ENCODE measurements around the gene FAM241A. TPM values are rescaled to one million over a fixed set of nuclear protein-coding genes. Genes with fewer than 3 reads are reported as not detected.

Gene FAM241A
- total and polyA plus RNA-seq, 2 of the 13 experiments (the other 11 are each of a cell fraction or from before 2014, with no cell fraction given): 0.61 to 0.69 TPM

DNA sequence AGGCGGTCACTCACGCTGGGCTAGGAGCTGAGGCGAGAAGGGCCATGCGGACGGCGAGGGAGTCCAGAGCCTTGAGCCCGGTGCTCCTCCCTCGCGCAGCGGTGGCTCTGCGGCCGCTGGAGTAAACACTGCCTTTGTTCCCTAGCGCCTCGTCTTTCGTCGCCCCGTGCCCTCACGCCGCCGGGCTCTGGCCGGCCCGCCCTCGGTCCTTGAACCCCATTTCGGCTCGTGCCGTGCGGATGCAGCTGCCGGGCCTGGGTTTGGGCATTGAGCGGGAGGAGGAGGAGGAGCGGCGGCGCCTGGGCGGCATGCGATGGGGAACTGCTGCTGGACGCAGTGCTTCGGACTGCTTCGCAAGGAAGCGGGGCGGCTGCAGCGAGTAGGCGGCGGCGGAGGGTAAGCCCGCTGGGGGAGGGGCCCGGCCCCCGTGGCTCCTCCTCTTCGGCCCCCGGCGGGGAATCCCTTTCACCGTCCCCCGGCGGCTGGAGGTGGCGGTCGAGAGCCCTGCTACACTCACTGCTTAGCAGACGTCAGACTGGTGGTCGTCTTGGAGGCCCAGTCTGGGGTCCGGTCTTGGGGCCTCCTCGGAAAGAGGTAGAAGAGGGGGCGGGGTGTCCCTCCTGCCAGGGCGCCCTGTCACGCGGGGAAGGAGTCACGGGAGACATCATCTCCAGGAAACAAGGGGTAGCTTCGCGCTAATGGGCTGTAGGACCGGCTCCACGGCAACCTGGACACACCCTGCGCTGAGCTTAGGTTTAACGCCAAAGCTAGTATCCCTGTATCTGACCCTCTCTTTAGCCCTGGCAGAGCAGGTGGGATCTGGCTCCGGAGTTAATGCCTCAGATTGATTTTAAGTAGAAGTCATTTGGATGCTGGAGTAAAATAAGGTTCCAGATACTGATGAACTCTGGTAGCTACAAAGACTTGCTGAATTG is 86.8 kb downstream of the FAM241A start, which contains the start of gene AP1AR (continued):
- TF ChIP-seq, protein P1, sequence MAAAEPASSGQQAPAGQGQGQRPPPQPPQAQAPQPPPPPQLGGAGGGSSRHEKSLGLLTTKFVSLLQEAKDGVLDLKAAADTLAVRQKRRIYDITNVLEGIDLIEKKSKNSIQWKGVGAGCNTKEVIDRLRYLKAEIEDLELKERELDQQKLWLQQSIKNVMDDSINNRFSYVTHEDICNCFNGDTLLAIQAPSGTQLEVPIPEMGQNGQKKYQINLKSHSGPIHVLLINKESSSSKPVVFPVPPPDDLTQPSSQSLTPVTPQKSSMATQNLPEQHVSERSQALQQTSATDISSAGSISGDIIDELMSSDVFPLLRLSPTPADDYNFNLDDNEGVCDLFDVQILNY (CRISPR knock-in tag; conservative IDR thresholded peaks at IDR 0.05): no peak; the same call in 1 of the 2 replicates
- no peak for TF ChIP-seq NPAS2 (CRISPR knock-in tag; IDR thresholded peaks at IDR 0.05; ENCODE audit: borderline replicate concordance)
- no peak; the same call in 1 of the 2 replicates for TF ChIP-seq ZMAT3 (CRISPR knock-in tag; conservative IDR thresholded peaks at IDR 0.05)
- TF ChIP-seq CCAR2 (optimal IDR thresholded peaks at IDR 0.05; ENCODE audit: low read depth, low read length): no peak
- TF ChIP-seq GABPA (IDR thresholded peaks at IDR 0.05; ENCODE audit: low read depth, low read length): no peak
- TF ChIP-seq GABPA (CRISPR knock-in tag; IDR thresholded peaks at IDR 0.05; ENCODE audit: low read depth): no peak
- TF ChIP-seq ZNF205 (CRISPR knock-in tag; IDR thresholded peaks at IDR 0.05): no peak
- no peak for TF ChIP-seq MLXIP (CRISPR knock-in tag; IDR thresholded peaks at IDR 0.05; ENCODE audit: borderline replicate concordance)
- peak; percentile 67; the same call in 1 of the 2 replicates for TF ChIP-seq KDM2A (CRISPR knock-in tag; IDR thresholded peaks at IDR 0.05; ENCODE audit: borderline replicate concordance, low read depth)
- no peak for TF ChIP-seq SP1 (IDR thresholded peaks at IDR 0.05)
- TF ChIP-seq SP1 (CRISPR knock-in tag; IDR thresholded peaks at IDR 0.05): peak; percentile 21; the same call in 1 of the 2 replicates
- peak; percentile 93 for TF ChIP-seq MYC (CRISPR knock-in tag; IDR thresholded peaks at IDR 0.05; ENCODE audit: borderline replicate concordance)
- no peak; the same call in 1 of the 2 replicates for TF ChIP-seq ZNF224 (CRISPR knock-in tag; IDR thresholded peaks at IDR 0.05)
- peak; percentile 53; the same call in 1 of the 2 replicates for TF ChIP-seq IRX3 (CRISPR knock-in tag; IDR thresholded peaks at IDR 0.05; ENCODE audit: borderline replicate concordance, low read depth)
- TF ChIP-seq THAP9 (CRISPR knock-in tag; IDR thresholded peaks at IDR 0.05; ENCODE audit: borderline replicate concordance): peak; percentile 77; the same call in 1 of the 2 replicates
- TF ChIP-seq KLF11 (CRISPR knock-in tag; IDR thresholded peaks at IDR 0.05): peak; percentile 29; the same call in 1 of the 2 replicates
- TF ChIP-seq, protein P2, sequence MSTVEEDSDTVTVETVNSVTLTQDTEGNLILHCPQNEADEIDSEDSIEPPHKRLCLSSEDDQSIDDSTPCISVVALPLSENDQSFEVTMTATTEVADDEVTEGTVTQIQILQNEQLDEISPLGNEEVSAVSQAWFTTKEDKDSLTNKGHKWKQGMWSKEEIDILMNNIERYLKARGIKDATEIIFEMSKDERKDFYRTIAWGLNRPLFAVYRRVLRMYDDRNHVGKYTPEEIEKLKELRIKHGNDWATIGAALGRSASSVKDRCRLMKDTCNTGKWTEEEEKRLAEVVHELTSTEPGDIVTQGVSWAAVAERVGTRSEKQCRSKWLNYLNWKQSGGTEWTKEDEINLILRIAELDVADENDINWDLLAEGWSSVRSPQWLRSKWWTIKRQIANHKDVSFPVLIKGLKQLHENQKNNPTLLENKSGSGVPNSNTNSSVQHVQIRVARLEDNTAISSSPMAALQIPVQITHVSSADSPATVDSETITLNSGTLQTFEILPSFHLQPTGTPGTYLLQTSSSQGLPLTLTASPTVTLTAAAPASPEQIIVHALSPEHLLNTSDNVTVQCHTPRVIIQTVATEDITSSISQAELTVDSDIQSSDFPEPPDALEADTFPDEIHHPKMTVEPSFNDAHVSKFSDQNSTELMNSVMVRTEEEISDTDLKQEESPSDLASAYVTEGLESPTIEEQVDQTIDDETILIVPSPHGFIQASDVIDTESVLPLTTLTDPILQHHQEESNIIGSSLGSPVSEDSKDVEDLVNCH (CRISPR knock-in tag; IDR thresholded peaks at IDR 0.05): no peak
- peak; percentile 87; the same call in 1 of the 2 replicates for TF ChIP-seq ZNF124 (CRISPR knock-in tag; IDR thresholded peaks at IDR 0.05)
- TF ChIP-seq WIZ (CRISPR knock-in tag; IDR thresholded peaks at IDR 0.05): no peak
- no peak for TF ChIP-seq MXI1 (IDR thresholded peaks at IDR 0.05; ENCODE audit: borderline replicate concordance, low read depth, low read length)
- no peak for TF ChIP-seq ZNF24 (IDR thresholded peaks at IDR 0.05)

All from HepG2 (cell line).